Astrocyte (in vitro differentiated cells and primary cell): Measurements from ENCODE around the gene LIN7A.

Source experiments
- EZH2 ChIP-seq: IDR thresholded peaks from 2 replicates; pipeline ENCODE4 v1.6.1; 2012; ENCODE audit warnings: mild to moderate bottlenecking, low read length, inconsistent platforms; ENCODE audit not compliant: insufficient read depth
- TF ChIP-seq, protein P1 (sequence below): IDR thresholded peaks from 2 replicates; pipeline ENCODE4 v1.5.1; 2011; ENCODE audit warnings: low read depth, mild to moderate bottlenecking, inconsistent platforms, low read length, moderate library complexity; ENCODE audit not compliant: insufficient read depth

DNA sequence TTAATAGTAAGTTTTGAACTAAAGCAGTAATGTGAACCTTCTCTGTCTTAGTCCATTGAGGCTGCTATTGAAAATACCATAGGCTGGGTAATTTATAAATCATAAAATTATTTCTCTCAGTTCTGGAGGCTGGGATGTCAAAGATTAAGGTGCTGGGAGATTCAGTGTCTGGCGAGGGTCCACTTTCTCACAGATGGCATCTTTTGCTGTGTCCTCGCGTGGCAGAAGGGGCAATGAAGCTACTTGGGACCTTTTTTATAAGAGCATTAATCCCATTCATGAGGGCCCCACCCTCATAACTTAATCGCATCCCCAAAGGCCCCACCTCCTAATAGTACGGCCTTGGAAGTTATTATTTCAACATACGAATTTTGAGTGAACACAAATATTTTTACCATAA is 28.4 kb downstream of the LIN7A start:
- TF ChIP-seq, protein P1, sequence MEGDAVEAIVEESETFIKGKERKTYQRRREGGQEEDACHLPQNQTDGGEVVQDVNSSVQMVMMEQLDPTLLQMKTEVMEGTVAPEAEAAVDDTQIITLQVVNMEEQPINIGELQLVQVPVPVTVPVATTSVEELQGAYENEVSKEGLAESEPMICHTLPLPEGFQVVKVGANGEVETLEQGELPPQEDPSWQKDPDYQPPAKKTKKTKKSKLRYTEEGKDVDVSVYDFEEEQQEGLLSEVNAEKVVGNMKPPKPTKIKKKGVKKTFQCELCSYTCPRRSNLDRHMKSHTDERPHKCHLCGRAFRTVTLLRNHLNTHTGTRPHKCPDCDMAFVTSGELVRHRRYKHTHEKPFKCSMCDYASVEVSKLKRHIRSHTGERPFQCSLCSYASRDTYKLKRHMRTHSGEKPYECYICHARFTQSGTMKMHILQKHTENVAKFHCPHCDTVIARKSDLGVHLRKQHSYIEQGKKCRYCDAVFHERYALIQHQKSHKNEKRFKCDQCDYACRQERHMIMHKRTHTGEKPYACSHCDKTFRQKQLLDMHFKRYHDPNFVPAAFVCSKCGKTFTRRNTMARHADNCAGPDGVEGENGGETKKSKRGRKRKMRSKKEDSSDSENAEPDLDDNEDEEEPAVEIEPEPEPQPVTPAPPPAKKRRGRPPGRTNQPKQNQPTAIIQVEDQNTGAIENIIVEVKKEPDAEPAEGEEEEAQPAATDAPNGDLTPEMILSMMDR: no peak
- TF ChIP-seq EZH2: no peak
